ENCODE measurements around the gene PRDM2. TPM values are rescaled to one million over a fixed set of nuclear protein-coding genes. Genes with fewer than 3 reads are reported as not detected.

The PRDM2 gene
- total and polyA plus RNA-seq, 2 of the 13 experiments (the other 11 are each of a cell fraction or from before 2014, with no cell fraction given), result 4.0 to 6.5 TPM

GRCh38 chr1:13700521-13701270 lies 708 bp downstream of the PRDM2 start (continued):
- no peak for TF ChIP-seq ZBTB2 (CRISPR knock-in tag; IDR thresholded peaks at IDR 0.05; ENCODE audit: low read depth)
- TF ChIP-seq, protein P1, sequence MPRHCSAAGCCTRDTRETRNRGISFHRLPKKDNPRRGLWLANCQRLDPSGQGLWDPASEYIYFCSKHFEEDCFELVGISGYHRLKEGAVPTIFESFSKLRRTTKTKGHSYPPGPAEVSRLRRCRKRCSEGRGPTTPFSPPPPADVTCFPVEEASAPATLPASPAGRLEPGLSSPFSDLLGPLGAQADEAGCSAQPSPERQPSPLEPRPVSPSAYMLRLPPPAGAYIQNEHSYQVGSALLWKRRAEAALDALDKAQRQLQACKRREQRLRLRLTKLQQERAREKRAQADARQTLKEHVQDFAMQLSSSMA (CRISPR knock-in tag; IDR thresholded peaks at IDR 0.05), result no peak
- no peak for TF ChIP-seq DPF2 (CRISPR knock-in tag; IDR thresholded peaks at IDR 0.05; ENCODE audit: borderline replicate concordance, low read depth)

- in situ Hi-C loops (cut with HindIII; ENCODE audit: extremely low pct_ligation_motif_present, low pct_unique_long_range_greater_than_20kb), result no loop called here
- intact Hi-C loops (cut with micrococcal nuclease; ENCODE audit: unreplicated experiment), result no loop called here
- Histone ChIP-seq H4K20me1 (ENCODE audit: insufficient read depth, low read length) (no peaks in the 10 kb centered on the region), H2AFZ (ENCODE audit: low read length) (no peak overlapping the region), H3K4me1 (ENCODE audit: insufficient read depth, low read length) (no peaks in the 10 kb centered on the region), H3K27ac (ENCODE audit: extremely low read length, insufficient read depth, low read length) (no peak overlapping the region), H3K9me3 (ENCODE audit: low read length) (peaks cover 4% of the 10 kb centered on the region; the same call in 1 of the 2 replicates), H3K9ac (ENCODE audit: insufficient read depth, low read depth, low read length) (no peak overlapping the region), H3K4me2 (ENCODE audit: low read depth, low read length) (no peak overlapping the region), H3K79me2 (ENCODE audit: insufficient read depth, low read length) (no peaks in the 10 kb centered on the region), H3K4me3 (replicated peaks in 1 of 3; ENCODE audit: insufficient read depth in 1 of 3, low read depth in 2 of 3, low read length in 3 of 3) (no peak overlapping the region), H3K36me3 (replicated peaks in 1 of 2; ENCODE audit: control insufficient read depth in 1 of 2, insufficient read depth in 2 of 2, low read length in 2 of 2) (no peaks in the 10 kb centered on the region), H3K27me3 (ENCODE audit: control insufficient read depth in 1 of 2, insufficient read depth in 2 of 2, low read length in 2 of 2) (peaks cover 1 to 19% of the 10 kb centered on the region in 2 experiments; a peak in 2 of 5 replicates)
- no peak for DNase-seq (ENCODE audit: low spot score)
- ChIA-PET CTCF (ENCODE audit: low intra/inter-chr PET ratio, low total read pairs) (no interaction called here), POLR2A (no interaction called here)
- 34% methylated on average over 6 of the region's 6 CpGs for WGBS (ENCODE audit: low lambda C conversion rate)
- ATAC-seq, result no peak
- no peak for FAIRE-seq
- BruUV-seq (replicated peaks), result no TSS peak
- TF ChIP-seq, protein P2, sequence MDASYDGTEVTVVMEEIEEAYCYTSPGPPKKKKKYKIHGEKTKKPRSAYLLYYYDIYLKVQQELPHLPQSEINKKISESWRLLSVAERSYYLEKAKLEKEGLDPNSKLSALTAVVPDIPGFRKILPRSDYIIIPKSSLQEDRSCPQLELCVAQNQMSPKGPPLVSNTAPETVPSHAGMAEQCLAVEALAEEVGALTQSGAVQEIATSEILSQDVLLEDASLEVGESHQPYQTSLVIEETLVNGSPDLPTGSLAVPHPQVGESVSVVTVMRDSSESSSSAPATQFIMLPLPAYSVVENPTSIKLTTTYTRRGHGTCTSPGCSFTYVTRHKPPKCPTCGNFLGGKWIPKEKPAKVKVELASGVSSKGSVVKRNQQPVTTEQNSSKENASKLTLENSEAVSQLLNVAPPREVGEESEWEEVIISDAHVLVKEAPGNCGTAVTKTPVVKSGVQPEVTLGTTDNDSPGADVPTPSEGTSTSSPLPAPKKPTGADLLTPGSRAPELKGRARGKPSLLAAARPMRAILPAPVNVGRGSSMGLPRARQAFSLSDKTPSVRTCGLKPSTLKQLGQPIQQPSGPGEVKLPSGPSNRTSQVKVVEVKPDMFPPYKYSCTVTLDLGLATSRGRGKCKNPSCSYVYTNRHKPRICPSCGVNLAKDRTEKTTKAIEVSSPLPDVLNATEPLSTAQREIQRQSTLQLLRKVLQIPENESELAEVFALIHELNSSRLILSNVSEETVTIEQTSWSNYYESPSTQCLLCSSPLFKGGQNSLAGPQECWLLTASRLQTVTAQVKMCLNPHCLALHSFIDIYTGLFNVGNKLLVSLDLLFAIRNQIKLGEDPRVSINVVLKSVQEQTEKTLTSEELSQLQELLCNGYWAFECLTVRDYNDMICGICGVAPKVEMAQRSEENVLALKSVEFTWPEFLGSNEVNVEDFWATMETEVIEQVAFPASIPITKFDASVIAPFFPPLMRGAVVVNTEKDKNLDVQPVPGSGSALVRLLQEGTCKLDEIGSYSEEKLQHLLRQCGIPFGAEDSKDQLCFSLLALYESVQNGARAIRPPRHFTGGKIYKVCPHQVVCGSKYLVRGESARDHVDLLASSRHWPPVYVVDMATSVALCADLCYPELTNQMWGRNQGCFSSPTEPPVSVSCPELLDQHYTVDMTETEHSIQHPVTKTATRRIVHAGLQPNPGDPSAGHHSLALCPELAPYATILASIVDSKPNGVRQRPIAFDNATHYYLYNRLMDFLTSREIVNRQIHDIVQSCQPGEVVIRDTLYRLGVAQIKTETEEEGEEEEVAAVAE (CRISPR knock-in tag; IDR thresholded peaks at IDR 0.05; ENCODE audit: borderline replicate concordance), result no peak
- TF ChIP-seq SP140L (CRISPR knock-in tag; IDR thresholded peaks at IDR 0.05; ENCODE audit: borderline replicate concordance) (no peak), HOXA9 (CRISPR knock-in tag; IDR thresholded peaks at IDR 0.05; ENCODE audit: borderline replicate concordance) (no peak), CTCF (CRISPR knock-in tag; IDR thresholded peaks at IDR 0.05) (no peak), ETV5 (CRISPR knock-in tag; IDR thresholded peaks at IDR 0.05; ENCODE audit: borderline replicate concordance) (no peak), FOXP4 (CRISPR knock-in tag; IDR thresholded peaks at IDR 0.05) (no peak), ASH2L (IDR thresholded peaks at IDR 0.05; ENCODE audit: insufficient read length, low read depth, low read length) (no peak)
These were observed 1.3 kb downstream of the PRDM2 start for GRCh38 chr1:13701271-13701640.

Measured in HepG2 (cell line).